SIG-M5 (cell line): ENCODE results near the gene PNPLA7.

Experiments
- DNase-seq: peaks from one replicate; lab custom pipeline; 2025; lab: John Stamatoyannopoulos, UW

The PNPLA7 gene

DNA sequence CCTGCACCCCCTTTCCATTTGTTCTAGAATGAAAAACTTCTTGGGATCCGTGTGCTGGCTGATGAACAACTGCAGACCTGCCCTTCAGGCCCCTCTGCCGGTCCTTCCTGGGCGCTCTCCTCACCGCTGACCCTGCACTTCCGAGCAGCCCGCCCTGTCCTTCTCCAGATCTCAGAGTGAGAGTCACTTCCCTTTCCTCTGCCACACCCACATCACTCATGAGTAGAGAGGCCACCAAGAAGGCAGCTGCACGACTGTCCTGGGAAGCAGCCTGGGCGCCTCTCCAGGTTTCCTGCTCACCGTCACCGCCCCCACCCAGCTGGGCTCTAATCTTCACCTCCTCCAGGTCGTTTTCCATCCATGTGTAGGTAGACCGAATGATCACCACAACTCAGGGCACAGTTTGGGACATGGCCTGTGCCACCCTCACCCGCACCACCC lies 56.1 kb downstream of the PNPLA7 start:
- DNase-seq, result no peak

DNA sequence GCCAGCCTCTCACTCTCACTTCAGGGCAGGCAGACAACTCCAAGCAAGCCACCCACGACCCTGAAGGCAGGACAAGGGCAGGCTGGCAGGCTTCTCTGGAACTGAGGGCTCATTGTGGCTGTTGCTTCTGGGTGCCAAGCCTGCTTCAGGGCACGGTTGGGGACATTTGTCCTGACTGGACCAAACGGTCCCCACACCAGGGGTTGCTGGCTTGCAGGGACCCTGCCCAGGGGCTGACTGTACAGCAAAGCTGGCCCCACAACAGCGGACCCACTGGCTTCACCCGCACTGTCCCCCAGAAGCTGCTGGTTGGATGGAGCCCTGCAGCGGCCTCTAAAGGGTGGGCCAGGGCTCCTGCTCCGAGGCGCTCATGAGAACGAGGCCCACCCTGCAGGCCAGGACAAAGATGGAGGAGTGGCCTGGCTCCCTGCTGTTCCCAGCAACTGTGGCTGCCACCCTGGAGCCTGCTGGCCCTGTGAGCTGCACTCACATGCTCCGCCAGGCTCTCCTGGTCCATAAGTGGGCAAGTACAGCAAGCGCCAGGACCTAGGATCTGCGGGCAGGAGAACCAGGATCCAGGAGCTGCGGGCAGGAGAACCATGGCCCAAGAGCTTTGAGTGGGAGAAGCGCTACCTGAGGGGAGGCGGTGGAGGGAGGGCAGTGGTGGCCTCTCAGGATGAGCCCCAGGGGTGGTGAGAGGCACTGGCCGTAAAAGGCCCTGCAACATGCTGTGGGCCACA lies 56.7 kb downstream of the PNPLA7 start:
- DNase-seq, result no peak

DNA sequence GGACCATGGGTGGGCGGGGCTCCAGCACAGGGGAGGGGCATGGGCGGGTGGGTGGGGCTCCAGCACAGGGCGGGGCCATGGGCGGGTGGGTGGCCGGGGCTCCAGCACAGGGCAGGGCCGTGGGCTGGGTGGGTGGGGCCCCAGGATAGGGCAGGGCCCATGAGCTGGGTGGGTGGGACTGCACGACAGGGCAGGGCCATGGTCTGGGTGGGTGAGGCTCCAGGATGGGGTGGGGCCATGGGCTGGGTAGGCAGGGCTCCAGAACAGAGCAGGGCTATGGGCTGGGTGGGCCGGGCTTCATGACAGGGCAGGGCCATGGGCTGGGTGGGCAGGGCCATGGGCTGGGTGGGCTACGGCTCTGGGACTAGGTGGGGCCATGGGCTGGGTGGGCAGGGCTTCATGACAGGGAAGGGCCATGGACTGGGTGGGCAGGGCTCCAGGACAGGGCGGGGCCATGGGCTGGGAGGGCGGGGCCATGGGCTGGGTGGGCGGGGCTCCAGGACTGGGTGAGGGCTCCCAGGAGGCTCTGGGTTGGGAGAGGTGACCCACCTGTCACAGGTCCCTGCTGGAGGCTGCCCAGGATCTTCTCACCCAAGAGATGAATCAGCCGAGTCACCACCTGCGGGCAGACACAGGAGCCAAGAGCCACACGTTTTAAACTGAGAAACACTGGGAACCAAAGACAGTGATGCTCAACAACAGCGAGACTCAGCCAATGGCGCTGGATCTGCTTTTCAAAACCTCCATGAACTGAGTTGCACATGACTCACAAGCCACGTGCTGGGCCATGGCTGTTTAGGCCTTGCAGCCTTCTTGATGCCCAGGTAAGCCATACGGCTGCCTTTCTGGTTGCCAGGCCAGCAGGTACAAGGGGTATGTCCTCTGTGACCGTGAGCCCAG lies 57.5 kb downstream of the PNPLA7 start:
- DNase-seq, result no peak

DNA sequence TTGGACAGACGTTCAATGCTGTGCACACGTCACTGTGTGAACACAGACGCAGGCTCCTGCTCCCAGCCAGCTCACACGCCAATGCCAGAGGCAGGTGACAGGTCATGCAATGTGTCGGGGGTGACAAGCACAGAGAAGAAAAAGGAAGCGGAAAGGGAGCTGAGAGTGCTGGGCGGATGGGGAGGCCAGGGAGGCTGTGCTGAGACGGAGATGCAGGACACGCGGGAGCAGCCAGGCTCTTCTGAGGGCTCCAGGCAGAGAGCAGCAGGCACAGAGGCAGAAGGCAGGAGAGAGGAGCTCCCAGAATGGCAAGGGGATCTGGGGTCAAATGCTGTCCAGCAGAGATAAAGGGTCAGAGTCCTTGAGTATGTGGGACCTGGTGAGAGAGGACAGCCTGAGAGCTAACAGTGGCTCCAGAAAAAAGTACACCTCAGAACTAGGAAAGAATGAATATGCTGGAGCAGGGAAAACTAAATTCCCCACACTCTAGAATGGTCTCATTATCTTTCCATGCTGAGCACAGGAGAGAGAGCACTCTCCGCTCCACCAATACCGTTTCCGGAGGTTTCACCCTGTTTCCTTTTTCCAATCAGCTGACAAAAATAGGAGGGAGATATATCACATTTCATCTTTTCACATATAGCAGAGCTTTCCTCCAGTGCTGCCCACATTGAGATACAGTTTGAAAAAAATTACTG lies 58.3 kb downstream of the PNPLA7 start:
- DNase-seq, result no peak

GRCh38 chr9:137490532-137491186 lies 59.5 kb downstream of the PNPLA7 start:
- no peak for DNase-seq

DNA sequence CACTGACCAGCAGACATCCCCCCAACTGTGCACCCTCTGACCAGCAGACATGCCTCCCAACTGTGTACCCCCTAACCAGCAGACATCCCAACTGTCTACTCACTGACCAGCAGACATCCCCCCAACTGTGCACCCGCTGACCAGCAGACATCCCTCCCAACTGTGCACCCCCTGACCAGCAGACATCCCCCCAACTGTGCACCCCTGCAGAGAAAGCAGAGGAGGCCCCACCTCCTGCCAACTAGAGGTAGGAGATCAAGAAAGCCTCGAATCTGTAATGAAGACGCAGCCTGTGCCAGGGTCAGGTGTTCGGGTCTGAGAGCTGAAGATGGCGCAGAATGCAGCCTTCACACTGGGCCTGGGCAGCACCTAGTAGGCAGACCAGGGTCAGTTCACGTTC lies 61.3 kb downstream of the PNPLA7 start:
- DNase-seq, result no peak

GRCh38 chr9:137488327-137488653 lies 61.9 kb downstream of the PNPLA7 start:
- DNase-seq, result no peak

DNA sequence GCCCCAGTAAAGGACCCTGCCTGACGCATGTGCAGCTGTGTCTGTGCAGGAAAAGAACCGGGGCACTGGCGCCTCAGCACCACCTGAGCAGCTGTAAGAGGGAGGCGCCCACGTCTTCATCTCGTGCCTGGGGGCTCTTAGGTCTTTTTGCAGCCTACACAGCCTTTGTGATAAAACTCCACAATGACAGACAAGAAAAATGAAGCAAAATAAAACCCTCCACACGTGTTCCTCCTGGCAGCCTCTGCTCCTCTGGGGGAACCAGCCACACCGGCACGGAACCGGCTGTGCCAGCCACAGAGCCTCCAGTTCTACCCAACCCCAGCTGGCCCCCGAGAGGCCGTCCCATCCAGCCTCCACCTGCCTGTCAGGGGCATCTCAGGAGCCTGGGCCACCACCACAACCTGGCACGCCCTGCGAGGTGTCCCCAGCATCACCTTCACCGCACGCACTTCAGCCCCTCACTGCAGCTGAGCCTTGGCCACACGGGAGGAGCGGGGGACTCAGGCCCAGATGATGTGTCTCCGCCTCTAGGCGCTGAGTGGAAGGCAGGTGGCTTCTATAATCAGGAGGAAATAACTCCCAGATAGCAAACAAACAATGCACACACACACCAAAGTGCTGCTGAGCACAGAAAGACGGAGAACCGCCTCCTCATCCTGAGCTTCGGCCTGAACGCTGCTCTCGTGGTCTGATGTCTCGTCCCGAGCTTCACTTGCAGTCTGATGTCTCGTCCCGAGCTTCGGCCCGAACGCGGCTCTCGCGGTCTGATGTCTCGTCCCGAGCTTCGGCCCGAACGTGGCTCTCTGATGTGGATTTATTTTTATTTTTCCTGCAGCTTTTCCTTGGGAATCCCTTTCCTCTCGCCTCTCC lies 62.5 kb downstream of the PNPLA7 start:
- DNase-seq, result no peak

- no peak for DNase-seq
Measured at GRCh38 chr9:137486545-137487453, 63.4 kb downstream of the PNPLA7 start.

DNA sequence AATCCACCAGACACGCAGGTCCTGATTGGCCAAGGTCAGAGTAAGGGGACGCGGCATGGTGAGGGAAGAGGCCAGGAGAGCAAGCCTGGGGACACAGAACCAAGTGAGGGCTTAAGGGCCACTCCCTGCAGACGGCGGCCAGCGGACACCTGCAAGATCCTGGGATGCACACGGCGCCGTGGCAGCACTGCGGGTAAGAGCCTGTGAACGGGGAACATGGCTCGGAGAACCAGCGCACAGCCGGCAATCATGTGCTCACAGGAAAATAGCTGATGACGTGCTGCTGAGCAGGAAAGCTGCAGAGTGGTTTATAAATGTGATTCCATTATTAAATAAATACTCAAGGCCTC lies 64.1 kb downstream of the PNPLA7 start:
- no peak for DNase-seq

DNA sequence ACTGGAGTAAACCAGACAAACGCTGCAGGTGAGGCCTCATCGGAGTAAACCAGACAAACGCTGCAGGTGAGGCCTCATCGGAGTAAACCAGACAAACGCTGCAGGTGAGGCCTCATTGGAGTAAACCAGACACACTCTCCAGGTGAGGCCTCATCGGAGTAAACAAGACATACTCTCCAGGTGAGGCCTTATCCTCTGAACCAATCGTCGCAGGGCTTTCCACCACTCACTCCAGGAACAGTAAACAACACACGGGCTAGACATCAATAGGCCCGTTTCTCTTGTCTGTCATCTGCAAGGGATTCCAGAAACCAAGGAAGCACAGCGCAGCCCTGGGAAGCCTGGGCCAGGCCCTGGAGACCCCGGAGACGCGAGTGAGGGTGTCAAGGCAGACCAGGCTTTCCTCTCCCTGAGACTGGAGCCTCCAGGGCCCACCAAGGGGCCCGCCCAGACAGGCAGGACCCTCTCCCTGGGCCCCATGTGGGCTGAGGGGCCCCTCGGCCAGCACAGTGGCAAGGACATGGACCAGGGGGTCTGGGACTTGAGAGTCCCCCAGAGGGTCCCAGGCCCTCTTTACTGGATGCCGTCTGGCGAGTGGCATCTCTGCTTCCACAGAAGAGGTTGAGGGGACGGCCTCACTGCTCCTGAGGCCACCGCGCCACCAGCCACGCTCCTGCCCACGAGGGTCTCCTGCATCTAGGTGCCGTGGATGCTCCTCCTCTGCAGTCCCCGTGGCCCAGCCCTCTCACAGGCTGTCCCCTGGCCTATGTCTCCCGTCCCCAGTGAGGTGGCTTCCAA lies 64.7 kb downstream of the PNPLA7 start:
- no peak for DNase-seq

GRCh38 chr9:137484551-137485315 lies 65.5 kb downstream of the PNPLA7 start:
- DNase-seq, result no peak

- DNase-seq, result no peak
Measured at GRCh38 chr9:137482094-137482781, 68.0 kb downstream of the PNPLA7 start.

DNA sequence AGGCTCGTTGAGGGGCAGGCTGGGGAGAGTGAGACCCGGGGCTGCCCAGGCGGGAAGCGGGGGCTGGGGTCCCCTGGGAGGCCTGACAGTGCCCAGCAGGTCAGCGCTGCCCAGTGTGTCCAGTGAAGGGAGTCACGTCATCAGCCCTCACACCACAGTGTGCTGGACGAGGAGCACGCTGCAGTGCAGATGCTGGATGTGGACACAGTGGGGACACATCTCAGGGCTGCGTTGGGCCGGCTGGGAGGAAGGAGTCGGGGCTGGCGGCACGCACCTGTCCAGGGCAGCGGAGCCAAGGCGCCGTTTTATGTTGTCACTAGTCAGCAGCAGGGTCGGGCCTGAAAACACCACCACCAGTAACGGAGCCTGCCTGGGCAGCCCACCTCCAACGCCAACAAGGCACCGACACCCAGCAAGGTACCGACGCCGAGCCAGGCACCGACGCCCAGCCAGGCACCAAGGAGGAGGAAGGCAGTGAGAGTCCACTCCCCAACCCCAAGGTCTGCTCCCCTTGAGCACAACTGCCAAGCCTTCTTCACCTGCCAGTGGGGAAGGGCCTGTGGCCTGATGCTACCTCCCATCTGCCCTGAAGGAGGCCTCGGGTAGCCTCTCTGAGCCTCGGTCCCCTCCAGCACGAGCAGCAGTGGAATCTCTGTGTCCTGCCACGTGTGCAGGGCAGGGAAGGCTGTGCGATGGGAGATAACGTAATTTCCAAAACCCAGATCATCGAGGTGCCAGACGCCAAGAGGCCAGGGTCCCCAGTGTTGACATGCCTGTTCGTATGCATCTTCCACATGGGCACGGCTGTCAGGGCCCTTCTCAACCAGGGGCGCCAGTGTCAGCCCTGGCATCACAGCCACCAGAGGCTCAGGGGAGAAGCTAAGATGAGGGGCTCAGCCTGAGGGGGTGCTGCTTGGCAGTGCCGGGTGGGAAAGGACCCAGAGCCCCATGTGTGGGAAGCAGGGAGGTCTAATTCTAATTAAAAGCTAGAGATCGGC lies 69.2 kb downstream of the PNPLA7 start:
- DNase-seq, result no peak

DNA sequence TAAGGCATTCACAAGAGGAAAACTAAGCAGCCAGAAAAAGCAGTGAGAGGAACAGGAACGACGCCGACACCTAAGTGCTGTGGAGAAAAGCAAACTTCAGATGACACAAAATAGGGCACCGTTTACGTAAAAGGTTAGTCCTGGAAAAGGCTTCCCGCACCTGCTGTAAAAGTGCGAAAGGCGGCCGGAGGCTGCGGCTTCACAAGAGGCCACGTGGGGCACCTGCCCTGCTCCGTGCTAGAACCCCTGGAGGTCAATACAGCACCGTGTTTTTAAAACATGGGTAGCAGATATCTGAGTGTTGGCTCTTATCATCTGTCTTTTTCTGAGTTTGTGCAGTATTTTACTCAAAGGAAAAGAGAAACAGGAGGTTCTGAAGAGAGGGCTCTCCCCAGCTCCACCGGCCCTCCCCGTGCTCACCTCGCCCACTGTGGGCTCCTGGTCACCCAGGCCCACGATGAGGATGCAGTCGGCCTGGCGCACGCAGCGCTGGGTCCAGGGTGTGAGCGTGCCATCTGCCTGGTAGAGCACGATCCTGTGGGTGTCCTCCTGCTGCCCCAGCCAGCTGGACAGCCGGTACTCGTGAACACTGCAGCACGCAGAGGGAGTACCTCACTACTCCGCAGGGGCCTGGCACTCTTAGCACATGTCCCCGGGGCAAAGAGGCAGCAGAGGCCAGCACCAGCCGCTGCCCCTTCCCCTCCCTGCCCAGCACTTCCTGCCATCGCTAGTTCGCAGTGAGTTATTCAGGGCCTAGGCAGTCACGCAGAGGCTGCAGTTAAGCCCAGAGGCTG lies 70.1 kb downstream of the PNPLA7 start:
- no peak for DNase-seq
